HepG2 (cell line): Measurements from ENCODE around the gene PDIA4. TPM values are rescaled to one million over a fixed set of nuclear protein-coding genes. Genes with fewer than 3 reads are reported as not detected.

Experiments
- ATAC-seq: fragments of 200-7000 bp; cut with Tn5 transposase; 3 replicates; pipeline ENCODE4 v1.9.1; 2020; ENCODE audit warnings: mild to moderate bottlenecking, moderate library complexity
- BruUV-seq: library from RNA; stranded (reverse); fragments of 400-500 nt; replicated peaks from 2 replicates; lab custom pipeline; 2021; lab: Mats Ljungman, UMichigan
- CTCF ChIA-PET: fragments of 300-600 bp; formaldehyde crosslinking; extraction: SDS; loops from one replicate; lab custom pipeline; 2021; ENCODE audit warnings: low total read pairs, inconsistent platforms, low intra/inter-chr PET ratio; lab: Yijun Ruan, JAX
- POLR2A ChIA-PET: fragments of 350-600 bp; sonication (Branson Sonifier 250); formaldehyde crosslinking; loops from one replicate; lab custom pipeline; 2020; ENCODE audit warnings: antibody characterized with exemption, inconsistent platforms; lab: Yijun Ruan, JAX
- DNase-seq: peaks from one replicate; pipeline ENCODE4 v3.0.0-alpha.2; 2015; ENCODE audit warnings: low spot score
- FAIRE-seq: peaks from 3 replicates; lab custom pipeline; 2011; peaks lifted over from hg19 to GRCh38; lab: Jason Lieb, UNC
- H2AFZ ChIP-seq: one replicate; pipeline ENCODE4 v1.6.1; 2011; ENCODE audit warnings: low read length, inconsistent platforms
- H3K27ac ChIP-seq: fragments of 300-600 bp; 3 replicates; pipeline ENCODE4 v1.8.0; 2011; ENCODE audit warnings: mixed run types, mild to moderate bottlenecking, mixed read lengths, low read length, inconsistent platforms; ENCODE audit not compliant: insufficient read depth; ENCODE audit errors: extremely low read length
- H3K27me3 ChIP-seq, 2 experiments: fragments of 200-600 bp in 1 of 2; 2 replicates in 1 of 2; 3 replicates in 1 of 2; pipeline versions ENCODE4 v1.6.0 to v1.8.0; 2011; ENCODE audit warnings: low read length in 2 of 2, mild to moderate bottlenecking in 2 of 2, moderate library complexity in 2 of 2, inconsistent platforms in 1 of 2; ENCODE audit not compliant: insufficient read depth in 2 of 2, control insufficient read depth in 1 of 2
- H3K36me3 ChIP-seq, 2 experiments: fragments of 200-600 bp in 1 of 2; replicated peaks in 1 of 2; 2 replicates in 1 of 2; 3 replicates in 1 of 2; pipeline versions ENCODE4 v1.5.1 to v1.8.0; 2011; ENCODE audit warnings: low read length in 2 of 2, inconsistent platforms in 1 of 2; ENCODE audit not compliant: insufficient read depth in 2 of 2, control insufficient read depth in 1 of 2
- H3K4me1 ChIP-seq: 2 replicates; pipeline ENCODE4 v1.5.1; 2012; ENCODE audit warnings: low read length, inconsistent platforms; ENCODE audit not compliant: insufficient read depth
- H3K4me2 ChIP-seq: 2 replicates; pipeline ENCODE4 v1.6.0; 2011; ENCODE audit warnings: low read depth, low read length, inconsistent platforms
- H3K4me3 ChIP-seq, 3 experiments: fragments of 200-600 bp in 1 of 3; sonication (generic), shearing (Covaris generic) in 1 of 3; replicated peaks in 1 of 3; 2 replicates each; pipeline ENCODE4 v1.5.1; 2011 to 2016; ENCODE audit warnings: low read length in 3 of 3, inconsistent platforms in 2 of 3, low read depth in 2 of 3, mild to moderate bottlenecking in 2 of 3, control low read depth in 1 of 3, mixed read lengths in 1 of 3; ENCODE audit not compliant: insufficient read depth in 1 of 3
- H3K79me2 ChIP-seq: one replicate; pipeline ENCODE4 v1.6.1; 2011; ENCODE audit warnings: low read length, inconsistent platforms; ENCODE audit not compliant: insufficient read depth
- H3K9ac ChIP-seq: 2 replicates; pipeline ENCODE4 v1.6.0; 2011; ENCODE audit warnings: mild to moderate bottlenecking, low read depth, low read length, inconsistent platforms; ENCODE audit not compliant: insufficient read depth
- H3K9me3 ChIP-seq: 2 replicates; pipeline ENCODE4 v1.5.1; 2012; ENCODE audit warnings: mild to moderate bottlenecking, low read length
- H4K20me1 ChIP-seq: 2 replicates; pipeline ENCODE4 v1.6.0; 2011; ENCODE audit warnings: inconsistent platforms, mild to moderate bottlenecking, low read length, moderate library complexity; ENCODE audit not compliant: insufficient read depth
- BCL6 ChIP-seq: IDR thresholded peaks from 2 replicates; pipeline ENCODE4 v1.6.1; 2016; ENCODE audit warnings: missing genetic modification reagents, missing compliant biosample characterization
- BRD4 ChIP-seq: sonication (generic); formaldehyde crosslinking; IDR thresholded peaks from 2 replicates; pipeline ENCODE4 v1.4.0; 2020; ENCODE audit warnings: missing genetic modification reagents
- ELF4 ChIP-seq: sonication (generic); formaldehyde crosslinking; IDR thresholded peaks from 2 replicates; pipeline ENCODE4 v1.5.0; 2020; ENCODE audit warnings: missing genetic modification reagents, mild to moderate bottlenecking, moderate library complexity, borderline replicate concordance
- GZF1 ChIP-seq: sonication (generic); formaldehyde crosslinking; IDR thresholded peaks from 2 replicates; pipeline ENCODE4 v1.5.1; 2020; ENCODE audit warnings: mild to moderate bottlenecking, missing genetic modification reagents
- HNRNPLL ChIP-seq: fragments of 200-400 bp; formaldehyde crosslinking; IDR thresholded peaks from 2 replicates; pipeline ENCODE4 v1.6.1; 2017; ENCODE audit warnings: mild to moderate bottlenecking, low read depth, low read length; ENCODE audit not compliant: poor library complexity, severe bottlenecking
- JUN ChIP-seq: sonication (generic); formaldehyde crosslinking; IDR thresholded peaks from 2 replicates; pipeline ENCODE4 v1.4.0; 2020; ENCODE audit warnings: mild to moderate bottlenecking, missing genetic modification reagents
- KLF12 ChIP-seq: sonication (generic); formaldehyde crosslinking; IDR thresholded peaks from 2 replicates; pipeline ENCODE4 v1.4.0; 2020; ENCODE audit warnings: missing genetic modification reagents, borderline replicate concordance
- MAFG ChIP-seq: sonication (generic); formaldehyde crosslinking; IDR thresholded peaks from 2 replicates; pipeline ENCODE4 v1.5.1; 2020; ENCODE audit warnings: mild to moderate bottlenecking, missing genetic modification reagents
- ZNF10 ChIP-seq: sonication (generic); formaldehyde crosslinking; IDR thresholded peaks from 2 replicates; pipeline ENCODE4 v1.4.0; 2020; ENCODE audit warnings: mild to moderate bottlenecking, low read depth, missing genetic modification reagents, borderline replicate concordance
- ZNF24 ChIP-seq: fragments of 450-650 bp; IDR thresholded peaks from 2 replicates; pipeline ENCODE4 v1.6.1; 2017; ENCODE audit warnings: antibody characterized with exemption, mild to moderate bottlenecking
- ZNF337 ChIP-seq: sonication (generic); formaldehyde crosslinking; IDR thresholded peaks from 2 replicates; pipeline ENCODE4 v1.5.1; 2020; ENCODE audit warnings: missing genetic modification reagents, low read depth, mild to moderate bottlenecking, borderline replicate concordance
- ZSCAN9 ChIP-seq: IDR thresholded peaks from 2 replicates; pipeline ENCODE4 v1.6.1; 2016; ENCODE audit warnings: borderline replicate concordance
- WGBS: methylation state at CpG from one replicate; pipeline ENCODE4 v1.1.6; 2017; ENCODE audit warnings: low lambda C conversion rate; 5-methylcytosine and 5-hydroxymethylcytosine counted together
- in situ Hi-C: cut with HindIII; loops from 2 replicates; pipeline ENCODE4 v1.10.0; 2017; ENCODE audit warnings: low pct_unique_long_range_greater_than_20kb; ENCODE audit not compliant: extremely low pct_ligation_motif_present
- intact Hi-C: fragments of 100-400 bp; cut with micrococcal nuclease; formaldehyde crosslinking; loops from one replicate; pipeline ENCODE4 v1.10.0; 2022; ENCODE audit not compliant: unreplicated experiment
- polyA plus RNA-seq, 8 experiments: library from polyadenylated mRNA; depleted of rRNA in 3 of 8; stranded (reverse) in 7 of 8; unstranded in 1 of 8; fragments of >200 nt; fragmentation: Illumina TruSeq in 4 of 8; extraction: Trizol in 4 of 8; gene quantifications; 2 replicates each; pipeline versions ENCODE4 v1.2.1 to v1.2.3, GENCODE V29; 2011 to 2016; ENCODE audit warnings: low read depth in 4 of 8, missing spikeins in 1 of 8, mixed read lengths in 1 of 8; ENCODE audit not compliant: insufficient read depth in 1 of 8
- total RNA-seq, 5 experiments: library from RNA; depleted of rRNA; stranded (reverse); fragments of >200 nt; fragmentation: Illumina TruSeq; extraction: Trizol; gene quantifications; 2 replicates each; pipeline ENCODE4 v1.2.3, GENCODE V29; 2016; ENCODE audit warnings: low read depth in 1 of 5
- TF ChIP-seq, protein P1 (sequence below): sonication (generic); formaldehyde crosslinking; IDR thresholded peaks from 2 replicates; pipeline ENCODE4 v1.4.0; 2020; ENCODE audit warnings: missing genetic modification reagents
- TF ChIP-seq, protein P2 (sequence below): sonication (generic); formaldehyde crosslinking; IDR thresholded peaks from 2 replicates; pipeline ENCODE4 v1.4.0; 2020; ENCODE audit warnings: missing genetic modification reagents
- TF ChIP-seq, protein P3 (sequence below): sonication (generic); formaldehyde crosslinking; IDR thresholded peaks from 2 replicates; pipeline ENCODE4 v1.8.1; 2023; ENCODE audit warnings: mild to moderate bottlenecking, missing genetic modification reagents
- TF ChIP-seq, protein P4 (sequence below): sonication (generic); formaldehyde crosslinking; IDR thresholded peaks from 2 replicates; pipeline ENCODE4 v1.4.0; 2020; ENCODE audit warnings: mild to moderate bottlenecking, low read depth, missing genetic modification reagents

Gene PDIA4
- total and polyA plus RNA-seq, 2 of the 13 experiments (the other 11 are each of a cell fraction or from before 2014, with no cell fraction given), result 278 to 402 TPM

DNA sequence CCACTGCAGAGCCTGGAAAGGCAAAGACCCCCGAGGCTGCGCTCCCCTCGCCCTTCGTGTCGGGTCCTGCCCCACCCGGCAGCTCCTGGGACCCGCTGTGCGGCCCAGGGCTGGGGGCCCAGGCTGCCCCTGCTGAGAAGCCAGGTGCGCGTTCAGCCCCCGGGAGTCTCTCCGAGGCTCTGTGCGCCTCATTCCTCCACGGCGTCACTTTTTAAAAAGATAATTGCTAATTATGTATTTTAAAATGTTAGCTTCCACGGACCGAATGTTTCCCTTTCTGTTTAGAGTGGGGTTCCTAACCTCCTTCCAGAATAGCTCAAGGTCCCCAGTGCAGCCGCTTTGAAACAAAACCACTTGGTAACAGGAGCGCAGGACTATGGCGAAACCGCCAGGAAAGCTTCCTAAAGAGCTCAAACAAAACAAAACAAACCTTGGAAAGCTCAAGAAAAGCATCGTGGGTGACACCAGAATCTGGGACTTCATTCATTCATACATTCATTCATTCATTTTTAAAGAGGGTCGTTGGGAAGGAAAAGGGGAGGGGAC is 45.6 kb downstream of the PDIA4 start:
- intact Hi-C loops, result no loop called here
- in situ Hi-C loops, result no loop called here
- WGBS, result 1% methylated on average over 23 of the region's 23 CpGs
- no peaks in the 10 kb centered on the region for H4K20me1 ChIP-seq
- H3K9ac ChIP-seq, result peak overlapping the region; percentile 43; the same call in 1 of the 2 replicates
- ATAC-seq (peak; percentile 20; the same call in 2 of the 3 replicates), DNase-seq (no peak), FAIRE-seq (no peak)
- peak overlapping the region; percentile 92 for H3K4me2 ChIP-seq
- H3K27ac ChIP-seq, result no peak overlapping the region
- no peaks in the 10 kb centered on the region for H3K36me3 ChIP-seq
- no TSS peak for BruUV-seq
- H3K9me3 ChIP-seq, result no peaks in the 10 kb centered on the region
- peaks cover 46% of the 10 kb centered on the region for H3K4me1 ChIP-seq
- H3K79me2 ChIP-seq, result no peaks in the 10 kb centered on the region
- H3K27me3 ChIP-seq, result peaks cover 0 to 3% of the 10 kb centered on the region in 2 experiments; a peak in 1 of 5 replicates
- H2AFZ ChIP-seq, result peak overlapping the region; percentile 70
- ChIA-PET POLR2A (interaction anchor here (1.2 kb wide), 1 partner anchor 41 kb away, joined by 7 read pairs; no protein-coding TSS in a partner anchor), CTCF (no interaction called here)
- peak overlapping the region; percentile 71 to 96 (median 77) for H3K4me3 ChIP-seq
- TF ChIP-seq, protein P1, sequence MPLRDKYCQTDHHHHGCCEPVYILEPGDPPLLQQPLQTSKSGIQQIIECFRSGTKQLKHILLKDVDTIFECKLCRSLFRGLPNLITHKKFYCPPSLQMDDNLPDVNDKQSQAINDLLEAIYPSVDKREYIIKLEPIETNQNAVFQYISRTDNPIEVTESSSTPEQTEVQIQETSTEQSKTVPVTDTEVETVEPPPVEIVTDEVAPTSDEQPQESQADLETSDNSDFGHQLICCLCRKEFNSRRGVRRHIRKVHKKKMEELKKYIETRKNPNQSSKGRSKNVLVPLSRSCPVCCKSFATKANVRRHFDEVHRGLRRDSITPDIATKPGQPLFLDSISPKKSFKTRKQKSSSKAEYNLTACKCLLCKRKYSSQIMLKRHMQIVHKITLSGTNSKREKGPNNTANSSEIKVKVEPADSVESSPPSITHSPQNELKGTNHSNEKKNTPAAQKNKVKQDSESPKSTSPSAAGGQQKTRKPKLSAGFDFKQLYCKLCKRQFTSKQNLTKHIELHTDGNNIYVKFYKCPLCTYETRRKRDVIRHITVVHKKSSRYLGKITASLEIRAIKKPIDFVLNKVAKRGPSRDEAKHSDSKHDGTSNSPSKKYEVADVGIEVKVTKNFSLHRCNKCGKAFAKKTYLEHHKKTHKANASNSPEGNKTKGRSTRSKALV (CRISPR knock-in tag), result peak; percentile 75
- TF ChIP-seq, protein P2, sequence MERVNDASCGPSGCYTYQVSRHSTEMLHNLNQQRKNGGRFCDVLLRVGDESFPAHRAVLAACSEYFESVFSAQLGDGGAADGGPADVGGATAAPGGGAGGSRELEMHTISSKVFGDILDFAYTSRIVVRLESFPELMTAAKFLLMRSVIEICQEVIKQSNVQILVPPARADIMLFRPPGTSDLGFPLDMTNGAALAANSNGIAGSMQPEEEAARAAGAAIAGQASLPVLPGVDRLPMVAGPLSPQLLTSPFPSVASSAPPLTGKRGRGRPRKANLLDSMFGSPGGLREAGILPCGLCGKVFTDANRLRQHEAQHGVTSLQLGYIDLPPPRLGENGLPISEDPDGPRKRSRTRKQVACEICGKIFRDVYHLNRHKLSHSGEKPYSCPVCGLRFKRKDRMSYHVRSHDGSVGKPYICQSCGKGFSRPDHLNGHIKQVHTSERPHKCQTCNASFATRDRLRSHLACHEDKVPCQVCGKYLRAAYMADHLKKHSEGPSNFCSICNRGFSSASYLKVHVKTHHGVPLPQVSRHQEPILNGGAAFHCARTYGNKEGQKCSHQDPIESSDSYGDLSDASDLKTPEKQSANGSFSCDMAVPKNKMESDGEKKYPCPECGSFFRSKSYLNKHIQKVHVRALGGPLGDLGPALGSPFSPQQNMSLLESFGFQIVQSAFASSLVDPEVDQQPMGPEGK (CRISPR knock-in tag), result peak; percentile 44; the same call in 1 of the 2 replicates
- TF ChIP-seq HNRNPLL (peak; percentile 36), KLF12 (CRISPR knock-in tag) (0 out of 2 replicates have a peak, but pooled peaks have one; percentile 3), GZF1 (no peak), ZNF337 (CRISPR knock-in tag) (no peak), ELF4 (CRISPR knock-in tag) (0 out of 2 replicates have a peak, but pooled peaks have one; percentile 35), MAFG (no peak), BRD4 (CRISPR knock-in tag) (no peak), ZNF24 (peak; percentile 71; the same call in 1 of the 2 replicates), BCL6 (CRISPR knock-in tag) (peak; percentile 47), ZSCAN9 (CRISPR knock-in tag) (0 out of 2 replicates have a peak, but pooled peaks have one; percentile 2), ZNF10 (CRISPR knock-in tag) (no peak), JUN (CRISPR knock-in tag) (no peak)
- TF ChIP-seq, protein P3, sequence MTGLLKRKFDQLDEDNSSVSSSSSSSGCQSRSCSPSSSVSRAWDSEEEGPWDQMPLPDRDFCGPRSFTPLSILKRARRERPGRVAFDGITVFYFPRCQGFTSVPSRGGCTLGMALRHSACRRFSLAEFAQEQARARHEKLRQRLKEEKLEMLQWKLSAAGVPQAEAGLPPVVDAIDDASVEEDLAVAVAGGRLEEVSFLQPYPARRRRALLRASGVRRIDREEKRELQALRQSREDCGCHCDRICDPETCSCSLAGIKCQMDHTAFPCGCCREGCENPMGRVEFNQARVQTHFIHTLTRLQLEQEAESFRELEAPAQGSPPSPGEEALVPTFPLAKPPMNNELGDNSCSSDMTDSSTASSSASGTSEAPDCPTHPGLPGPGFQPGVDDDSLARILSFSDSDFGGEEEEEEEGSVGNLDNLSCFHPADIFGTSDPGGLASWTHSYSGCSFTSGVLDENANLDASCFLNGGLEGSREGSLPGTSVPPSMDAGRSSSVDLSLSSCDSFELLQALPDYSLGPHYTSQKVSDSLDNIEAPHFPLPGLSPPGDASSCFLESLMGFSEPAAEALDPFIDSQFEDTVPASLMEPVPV (CRISPR knock-in tag), result 0 out of 2 replicates have a peak, but pooled peaks have one; percentile 28
- TF ChIP-seq, protein P4, sequence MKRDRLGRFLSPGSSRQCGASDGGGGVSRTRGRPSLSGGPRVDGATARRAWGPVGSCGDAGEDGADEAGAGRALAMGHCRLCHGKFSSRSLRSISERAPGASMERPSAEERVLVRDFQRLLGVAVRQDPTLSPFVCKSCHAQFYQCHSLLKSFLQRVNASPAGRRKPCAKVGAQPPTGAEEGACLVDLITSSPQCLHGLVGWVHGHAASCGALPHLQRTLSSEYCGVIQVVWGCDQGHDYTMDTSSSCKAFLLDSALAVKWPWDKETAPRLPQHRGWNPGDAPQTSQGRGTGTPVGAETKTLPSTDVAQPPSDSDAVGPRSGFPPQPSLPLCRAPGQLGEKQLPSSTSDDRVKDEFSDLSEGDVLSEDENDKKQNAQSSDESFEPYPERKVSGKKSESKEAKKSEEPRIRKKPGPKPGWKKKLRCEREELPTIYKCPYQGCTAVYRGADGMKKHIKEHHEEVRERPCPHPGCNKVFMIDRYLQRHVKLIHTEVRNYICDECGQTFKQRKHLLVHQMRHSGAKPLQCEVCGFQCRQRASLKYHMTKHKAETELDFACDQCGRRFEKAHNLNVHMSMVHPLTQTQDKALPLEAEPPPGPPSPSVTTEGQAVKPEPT (CRISPR knock-in tag), result no peak
